GM21737 (cell line): ENCODE results near the gene GATA5.

Experiments
- ATAC-seq: cut with Tn5 transposase; IDR thresholded peaks from one replicate; pipeline ENCODE4 v1.9.1; 2021; ENCODE audit warnings: mild to moderate bottlenecking, moderate library complexity; ENCODE audit not compliant: unreplicated experiment

GATA5 gene

GRCh38 chr20:62473717-62474603 is 1.8 kb downstream of the GATA5 start:
- no peak for ATAC-seq

GRCh38 chr20:62472941-62473585 is 2.7 kb downstream of the GATA5 start:
- ATAC-seq: no peak

GRCh38 chr20:62472138-62472940 is 3.5 kb downstream of the GATA5 start:
- no peak for ATAC-seq

GRCh38 chr20:62470459-62470858 is 5.3 kb downstream of the GATA5 start:
- no peak for ATAC-seq

- ATAC-seq: no peak
Measured at GRCh38 chr20:62470001-62470400, 5.8 kb downstream of the GATA5 start.

GRCh38 chr20:62469352-62469751 is 6.4 kb downstream of the GATA5 start:
- ATAC-seq: no peak

GRCh38 chr20:62466806-62467537 is 8.8 kb downstream of the GATA5 start:
- no peak for ATAC-seq

- ATAC-seq: no peak
Measured at GRCh38 chr20:62466072-62466760, 9.6 kb downstream of the GATA5 start.

GRCh38 chr20:62464990-62465389 is 10.8 kb downstream of the GATA5 start:
- no peak for ATAC-seq

- no peak for ATAC-seq
Measured at GRCh38 chr20:62464425-62464770, 11.4 kb downstream of the GATA5 start.

- ATAC-seq: no peak
Measured at GRCh38 chr20:62463651-62464424, 12.0 kb downstream of the GATA5 start.

- ATAC-seq: no peak
Measured at GRCh38 chr20:62462976-62463592, 12.7 kb downstream of the GATA5 start.

- ATAC-seq: no peak
Measured at GRCh38 chr20:62461834-62462233, 14.0 kb downstream of the GATA5 start.

- no peak for ATAC-seq
Measured at GRCh38 chr20:62461157-62461556, 14.6 kb downstream of the GATA5 start.

GRCh38 chr20:62460678-62461077 is 15.1 kb downstream of the GATA5 start:
- no peak for ATAC-seq

- no peak for ATAC-seq
Measured at GRCh38 chr20:62459488-62459887, 16.3 kb downstream of the GATA5 start.

- no peak for ATAC-seq
Measured at GRCh38 chr20:62458275-62459251, 17.2 kb downstream of the GATA5 start.

GRCh38 chr20:62457831-62458230 is 18.0 kb downstream of the GATA5 start:
- no peak for ATAC-seq
